Measurements from ENCODE around the gene COL9A3.

DNA sequence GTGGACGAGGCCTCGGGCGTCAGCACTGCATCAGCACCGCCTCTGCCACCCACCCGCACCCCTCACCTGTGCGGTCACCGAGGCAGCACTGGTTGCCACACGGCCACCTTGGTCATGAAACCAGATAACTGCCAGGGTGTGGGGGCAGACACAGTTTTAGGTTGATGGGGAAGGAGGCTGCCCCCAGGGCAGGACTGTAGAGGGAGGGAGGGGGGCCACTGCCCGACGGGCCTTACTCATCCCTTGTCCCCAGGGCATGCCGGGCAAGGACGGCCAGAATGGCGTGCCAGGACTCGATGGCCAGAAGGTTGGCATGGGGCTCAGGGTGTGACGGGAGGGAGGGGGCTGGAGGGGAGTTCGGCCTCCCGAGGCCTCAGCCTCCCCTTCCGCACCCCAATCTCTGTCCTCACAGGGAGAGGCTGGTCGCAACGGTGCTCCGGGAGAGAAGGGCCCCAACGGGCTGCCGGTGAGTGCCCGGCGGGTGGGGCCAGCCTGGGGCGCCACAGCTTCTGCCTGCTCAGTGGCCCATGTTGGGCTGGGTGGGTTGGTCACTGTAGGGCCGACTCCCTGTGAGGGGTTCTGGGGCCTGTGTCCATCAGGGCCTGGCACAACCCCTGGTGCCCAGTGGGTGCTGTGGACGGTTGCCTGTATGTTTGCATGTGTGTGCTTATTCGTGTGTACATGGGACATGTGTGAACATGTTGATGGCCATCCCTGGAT is 11.8 kb downstream of the COL9A3 start:
- TF ChIP-seq, protein P1, sequence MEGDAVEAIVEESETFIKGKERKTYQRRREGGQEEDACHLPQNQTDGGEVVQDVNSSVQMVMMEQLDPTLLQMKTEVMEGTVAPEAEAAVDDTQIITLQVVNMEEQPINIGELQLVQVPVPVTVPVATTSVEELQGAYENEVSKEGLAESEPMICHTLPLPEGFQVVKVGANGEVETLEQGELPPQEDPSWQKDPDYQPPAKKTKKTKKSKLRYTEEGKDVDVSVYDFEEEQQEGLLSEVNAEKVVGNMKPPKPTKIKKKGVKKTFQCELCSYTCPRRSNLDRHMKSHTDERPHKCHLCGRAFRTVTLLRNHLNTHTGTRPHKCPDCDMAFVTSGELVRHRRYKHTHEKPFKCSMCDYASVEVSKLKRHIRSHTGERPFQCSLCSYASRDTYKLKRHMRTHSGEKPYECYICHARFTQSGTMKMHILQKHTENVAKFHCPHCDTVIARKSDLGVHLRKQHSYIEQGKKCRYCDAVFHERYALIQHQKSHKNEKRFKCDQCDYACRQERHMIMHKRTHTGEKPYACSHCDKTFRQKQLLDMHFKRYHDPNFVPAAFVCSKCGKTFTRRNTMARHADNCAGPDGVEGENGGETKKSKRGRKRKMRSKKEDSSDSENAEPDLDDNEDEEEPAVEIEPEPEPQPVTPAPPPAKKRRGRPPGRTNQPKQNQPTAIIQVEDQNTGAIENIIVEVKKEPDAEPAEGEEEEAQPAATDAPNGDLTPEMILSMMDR (conservative IDR thresholded peaks at IDR 0.05) = no peak
- no peak for TF ChIP-seq EZH2 (IDR thresholded peaks at IDR 0.05; ENCODE audit: low read depth)

Data from PC-9 (cell line).